B cell (primary cell): Measurements from ENCODE around the gene VPS13D. TPM values are rescaled to one million over a fixed set of nuclear protein-coding genes. Genes with fewer than 3 reads are reported as not detected.
A peak's percentile ranks its signal among the peaks of the same experiment; 100 is the strongest.

Experiments used
- ATAC-seq: fragments of 200-7000 bp; cut with Tn5 transposase; one replicate; pipeline ENCODE4 v1.10.0; 2021; ENCODE audit warnings: low read depth, mild to moderate bottlenecking, moderate number of reproducible peaks, moderate library complexity
- CTCF ChIA-PET: fragments of 350-600 bp; sonication (Branson Sonifier 250); formaldehyde crosslinking; loops from one replicate; lab custom pipeline; 2021; ENCODE audit warnings: antibody characterized with exemption, inconsistent platforms; lab: Charles Lee
- POLR2A ChIA-PET: fragments of 350-600 bp; sonication (Branson Sonifier 250); formaldehyde crosslinking; loops from one replicate; lab custom pipeline; 2021; ENCODE audit warnings: antibody characterized with exemption; lab: Charles Lee
- DNase-seq: peaks from one replicate; pipeline ENCODE4 v3.0.0; 2013
- H2AFZ ChIP-seq: 2 replicates; pipeline ENCODE4 v1.6.1; 2012; ENCODE audit warnings: mild to moderate bottlenecking, low read depth, low read length; ENCODE audit not compliant: insufficient read depth, poor library complexity, severe bottlenecking
- H3K27ac ChIP-seq, 2 donors: 1 replicate in 1 of 2; 2 replicates in 1 of 2; pipeline ENCODE4 v1.5.1; 2012 to 2013; ENCODE audit warnings: low read length in 2 of 2, mild to moderate bottlenecking in 2 of 2, moderate library complexity in 1 of 2
- H3K27me3 ChIP-seq, 4 experiments: fragments of 200-600 bp in 1 of 4; sonication (generic) in 1 of 4; replicated peaks in 1 of 4; 1 replicate in 2 of 4; 2 replicates in 2 of 4; pipeline versions ENCODE4 v1.6.1 to v1.7.0; 2013 to 2016; ENCODE audit warnings: low read length in 3 of 4, mild to moderate bottlenecking in 2 of 4, mixed read lengths in 1 of 4, moderate library complexity in 1 of 4; ENCODE audit not compliant: insufficient read depth in 4 of 4, control insufficient read depth in 3 of 4; ENCODE audit errors: control extremely low read depth in 1 of 4
- H3K36me3 ChIP-seq, 2 experiments: replicated peaks in 1 of 2; 1 replicate in 1 of 2; 2 replicates in 1 of 2; pipeline versions ENCODE4 v1.6.1 to v1.7.1; 2013; ENCODE audit warnings: low read length in 1 of 2; ENCODE audit not compliant: insufficient read depth in 2 of 2, control insufficient read depth in 1 of 2; ENCODE audit errors: control extremely low read depth in 1 of 2, extremely low read depth in 1 of 2
- H3K4me1 ChIP-seq, 2 donors: fragments of 200-600 bp in 1 of 2; sonication (generic) in 1 of 2; 1 replicate in 1 of 2; 2 replicates in 1 of 2; pipeline versions ENCODE4 v1.5.1 to v1.6.1; 2013 to 2017; ENCODE audit warnings: low read length in 2 of 2; ENCODE audit not compliant: control insufficient read depth in 2 of 2, insufficient read depth in 2 of 2
- H3K4me2 ChIP-seq: replicated peaks from 2 replicates; pipeline ENCODE3; 2012; ENCODE audit warnings: mild to moderate bottlenecking, low read depth, low read length; ENCODE audit not compliant: poor library complexity, severe bottlenecking
- H3K4me3 ChIP-seq, 5 experiments: fragments of 200-600 bp in 1 of 5; sonication (generic) in 1 of 5; 1 replicate in 3 of 5; 2 replicates in 2 of 5; pipeline versions ENCODE4 v1.5.1 to v1.7.0; 2011 to 2016; ENCODE audit warnings: low read length in 4 of 5, mild to moderate bottlenecking in 4 of 5, low read depth in 2 of 5, control low read depth in 1 of 5, moderate library complexity in 1 of 5; ENCODE audit not compliant: insufficient read depth in 1 of 5; ENCODE audit errors: control extremely low read depth in 1 of 5, extremely low read depth in 1 of 5
- H3K79me2 ChIP-seq: fragments of 200-600 bp; sonication (generic); one replicate; pipeline ENCODE4 v1.6.0; 2016; ENCODE audit warnings: low read length; ENCODE audit not compliant: control insufficient read depth, insufficient read depth
- H3K9ac ChIP-seq: fragments of 200-600 bp; sonication (generic); 2 replicates; pipeline ENCODE4 v1.6.1; 2017; ENCODE audit warnings: mild to moderate bottlenecking, low read length, moderate library complexity
- H3K9me3 ChIP-seq, 3 donors: one replicate each; pipeline versions ENCODE4 v1.6.1 to v1.7.1; 2013; ENCODE audit warnings: low read length in 2 of 3; ENCODE audit not compliant: control insufficient read depth in 2 of 3, insufficient read depth in 1 of 3; ENCODE audit errors: control extremely low read depth in 1 of 3
- H4K20me1 ChIP-seq: 2 replicates; pipeline ENCODE4 v1.6.0; 2012; ENCODE audit warnings: mild to moderate bottlenecking, low read length; ENCODE audit not compliant: insufficient read depth, control insufficient read depth, poor library complexity, severe bottlenecking
- H3K27ac Mint-ChIP-seq: one replicate; pipeline ENCODE4 v1.8.0; 2021; ENCODE audit warnings: mixed read lengths
- H3K27me3 Mint-ChIP-seq: one replicate; pipeline ENCODE4 v1.8.0; 2021; ENCODE audit warnings: mixed read lengths
- H3K4me1 Mint-ChIP-seq: one replicate; pipeline ENCODE4 v1.8.0; 2021; ENCODE audit warnings: mixed read lengths
- H3K4me3 Mint-ChIP-seq: one replicate; pipeline ENCODE4 v1.8.0; 2021; ENCODE audit warnings: mixed read lengths
- H3K9me3 Mint-ChIP-seq: one replicate; pipeline ENCODE4 v1.8.0; 2022; ENCODE audit warnings: mixed read lengths; ENCODE audit not compliant: insufficient read depth
- CTCF ChIP-seq: fragments of 200-600 bp; IDR thresholded peaks from one replicate; pipeline ENCODE4 v1.8.0; 2022; ENCODE audit warnings: antibody characterized with exemption, mild to moderate bottlenecking
- EZH2 ChIP-seq: IDR thresholded peaks from 2 replicates; pipeline ENCODE4 v1.6.1; 2012; ENCODE audit warnings: borderline replicate concordance, low read depth, mild to moderate bottlenecking, moderate library complexity, low read length; ENCODE audit not compliant: insufficient read depth, poor library complexity, severe bottlenecking
- WGBS: methylation state at CpG from one replicate; pipeline ENCODE4 v1.1.5; 2013; ENCODE audit warnings: missing lambda C conversion rate; ENCODE audit not compliant: insufficient coverage; 5-methylcytosine and 5-hydroxymethylcytosine counted together
- intact Hi-C: fragments of 100-400 bp; cut with micrococcal nuclease; formaldehyde crosslinking; loops from one replicate; pipeline ENCODE4 v1.10.0; 2022
- polyA plus RNA-seq: library from polyadenylated mRNA; depleted of rRNA; stranded (reverse); fragments of >200 nt; gene quantifications from 2 replicates; pipeline ENCODE4 v1.2.3, GENCODE V29; 2012
- total RNA-seq, 2 donors: library from RNA; stranded (reverse); fragments of 120-200 nt in 1 of 2; gene quantifications; 1 replicate in 1 of 2; 2 replicates in 1 of 2; pipeline versions ENCODE4 v1.2.3 to v1.2.4, GENCODE V29; 2013 to 2022

VPS13D gene
- total and polyA plus RNA-seq, 2 donors (not counting 1 experiment from before 2014, with no cell fraction given), result 29.9 to 104 TPM

- H3K9me3 Mint-ChIP-seq, result no peaks in the 10 kb centered on the region
- Histone ChIP-seq H3K27ac (peak overlapping the region in 1 of 2 donors; percentile 47), H4K20me1 (peaks cover 84% of the 10 kb centered on the region), H3K4me1 (peaks cover 34 to 71% of the 10 kb centered on the region in 2 donors), H3K9me3 (no peaks in the 10 kb centered on the region), H3K79me2 (peaks cover 87% of the 10 kb centered on the region), H3K4me2 (no peak overlapping the region), H3K27me3 (no peaks in the 10 kb centered on the region), H3K4me3 (no peak overlapping the region), H3K36me3 (peaks cover 0 to 34% of the 10 kb centered on the region in 2 experiments), H2AFZ (no peak overlapping the region), H3K9ac (no peak overlapping the region)
- H3K27ac Mint-ChIP-seq, result peak overlapping the region; percentile 69
- no peak for DNase-seq
- H3K4me3 Mint-ChIP-seq, result no peak overlapping the region
- no peak for TF ChIP-seq EZH2
- TF ChIP-seq CTCF, result no peak
- H3K27me3 Mint-ChIP-seq, result no peaks in the 10 kb centered on the region
- intact Hi-C loops, result loop anchor here (5.0 kb wide), 1 partner anchor 41 kb away; no protein-coding TSS in a partner anchor
- ChIA-PET POLR2A (interaction anchor here (0.6 to 1.3 kb wide), 3 partner anchors 27 to 35 kb away, joined by 3 to 4 read pairs (median 3); no protein-coding TSS in a partner anchor), CTCF (interaction anchor here (0.6 to 8.3 kb wide), 12 partner anchors 12 to 65 kb away, joined by 3 to 96 read pairs (median 4); no protein-coding TSS in a partner anchor)
- no peak for ATAC-seq
- 74% methylated on average over 4 of the region's 7 CpGs for WGBS
- peaks cover 71% of the 10 kb centered on the region for H3K4me1 Mint-ChIP-seq
These were observed 46.6 kb upstream of the VPS13D start for GRCh38 chr1:12183095-12183794.
